Transverse colon (tissue), 4 donors: ENCODE data around the gene MED10.

Experiments
- POLR2AphosphoS5 ChIP-seq, 3 donors: sonication (generic); formaldehyde crosslinking; IDR thresholded peaks; one replicate each; pipeline ENCODE4 v1.6.1; 2016; ENCODE audit warnings: antibody characterized with exemption in 3 of 3
- TF ChIP-seq, protein P1 (sequence below), 5 experiments: fragments of 200-600 bp in 3 of 5; fragments of 450-650 bp in 2 of 5; sonication (generic) in 3 of 5; IDR thresholded peaks; 1 replicate in 2 of 5; 2 replicates in 3 of 5; pipeline ENCODE4 v1.5.1; 2016 to 2017; ENCODE audit warnings: antibody characterized with exemption in 5 of 5, inconsistent platforms in 3 of 5, mild to moderate bottlenecking in 2 of 5, moderate library complexity in 1 of 5

DNA sequence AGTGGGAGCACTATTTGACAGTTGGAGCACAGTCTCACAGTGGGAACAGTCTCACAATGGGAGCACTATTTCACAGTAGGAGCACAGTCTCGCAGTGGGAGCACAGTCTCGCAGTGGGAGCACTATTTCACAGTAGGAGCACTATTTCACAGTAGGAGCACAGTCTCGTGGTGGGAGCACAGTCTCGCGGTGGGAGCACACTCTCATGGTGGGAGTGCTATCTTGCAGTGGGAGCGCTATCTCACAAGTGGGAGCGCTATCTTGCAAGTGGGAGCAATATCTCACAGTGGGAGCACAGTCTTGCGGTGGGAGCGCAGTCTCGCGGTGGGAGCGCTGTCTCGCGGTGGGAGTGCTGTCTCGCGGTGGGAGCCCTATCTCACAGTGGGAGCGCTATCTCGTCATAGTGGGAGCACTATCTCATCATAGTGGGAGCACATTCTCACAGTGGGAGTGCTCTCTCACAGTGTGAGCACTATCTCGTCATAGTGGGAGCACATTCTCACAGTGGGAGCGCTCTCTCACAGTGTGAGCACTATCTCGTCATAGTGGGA, 56.1 kb downstream of the MED10 start:
- TF ChIP-seq, protein P1, sequence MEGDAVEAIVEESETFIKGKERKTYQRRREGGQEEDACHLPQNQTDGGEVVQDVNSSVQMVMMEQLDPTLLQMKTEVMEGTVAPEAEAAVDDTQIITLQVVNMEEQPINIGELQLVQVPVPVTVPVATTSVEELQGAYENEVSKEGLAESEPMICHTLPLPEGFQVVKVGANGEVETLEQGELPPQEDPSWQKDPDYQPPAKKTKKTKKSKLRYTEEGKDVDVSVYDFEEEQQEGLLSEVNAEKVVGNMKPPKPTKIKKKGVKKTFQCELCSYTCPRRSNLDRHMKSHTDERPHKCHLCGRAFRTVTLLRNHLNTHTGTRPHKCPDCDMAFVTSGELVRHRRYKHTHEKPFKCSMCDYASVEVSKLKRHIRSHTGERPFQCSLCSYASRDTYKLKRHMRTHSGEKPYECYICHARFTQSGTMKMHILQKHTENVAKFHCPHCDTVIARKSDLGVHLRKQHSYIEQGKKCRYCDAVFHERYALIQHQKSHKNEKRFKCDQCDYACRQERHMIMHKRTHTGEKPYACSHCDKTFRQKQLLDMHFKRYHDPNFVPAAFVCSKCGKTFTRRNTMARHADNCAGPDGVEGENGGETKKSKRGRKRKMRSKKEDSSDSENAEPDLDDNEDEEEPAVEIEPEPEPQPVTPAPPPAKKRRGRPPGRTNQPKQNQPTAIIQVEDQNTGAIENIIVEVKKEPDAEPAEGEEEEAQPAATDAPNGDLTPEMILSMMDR (IDR thresholded peaks at IDR 0.05) = no peak
- no peak for TF ChIP-seq POLR2AphosphoS5 (IDR thresholded peaks at IDR 0.05)
